Renal cortex interstitium (tissue), 11 donors: ENCODE data around the gene GMCL1. TPM values are rescaled to one million over a fixed set of nuclear protein-coding genes. Genes with fewer than 3 reads are reported as not detected.

Experiments
- DNase-seq, 11 donors: peaks; one replicate each; pipeline ENCODE4 v3.0.0-alpha.2; 2013; ENCODE audit warnings: low read depth in 9 of 11, low spot score in 4 of 11; ENCODE audit errors: extremely low read depth in 1 of 11
- polyA plus RNA-seq, 3 donors: library from polyadenylated mRNA; unstranded; fragments of 120-200 nt; gene quantifications; one replicate each; pipeline ENCODE4 v1.2.1, GENCODE V29; 2013; ENCODE audit not compliant: insufficient read length in 3 of 3

GMCL1 gene
- polyA plus RNA-seq, 3 donors: 28.7 to 38.4 (median 32.6) TPM

GRCh38 chr2:69902213-69902922, 72.9 kb downstream of the GMCL1 start:
- DNase-seq: no peak

GRCh38 chr2:69907216-69907615, 77.8 kb downstream of the GMCL1 start:
- DNase-seq: no peak

DNA sequence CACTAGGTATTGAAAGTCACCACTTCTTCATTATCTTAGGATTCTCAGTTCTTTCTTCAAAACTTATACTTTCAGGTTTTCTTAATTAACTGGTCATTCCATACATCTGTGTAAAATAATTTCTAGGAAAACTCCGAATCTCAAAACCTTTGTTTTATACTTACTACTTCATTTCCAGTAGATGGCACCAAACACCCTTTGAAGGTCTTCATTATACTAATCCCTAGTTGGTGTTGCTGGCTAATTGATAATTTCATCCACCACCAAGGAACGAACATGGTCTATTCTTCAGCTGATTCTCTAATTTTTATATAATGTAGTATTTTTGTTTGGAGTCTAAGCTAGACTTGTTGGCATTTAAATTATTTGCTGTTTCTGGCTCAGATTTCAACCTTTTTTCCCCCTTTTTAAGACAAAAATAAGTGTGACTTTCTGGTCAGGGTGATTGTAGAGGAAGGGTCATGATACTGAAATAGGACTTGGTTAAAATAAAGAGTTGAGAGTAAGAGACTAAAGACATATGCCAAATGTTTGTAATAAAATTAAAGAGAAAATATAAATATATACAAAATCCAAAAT, 82.6 kb downstream of the GMCL1 start:
- peak in 6 of 11 donors; percentile 28 to 64 (median 50) for DNase-seq

DNA sequence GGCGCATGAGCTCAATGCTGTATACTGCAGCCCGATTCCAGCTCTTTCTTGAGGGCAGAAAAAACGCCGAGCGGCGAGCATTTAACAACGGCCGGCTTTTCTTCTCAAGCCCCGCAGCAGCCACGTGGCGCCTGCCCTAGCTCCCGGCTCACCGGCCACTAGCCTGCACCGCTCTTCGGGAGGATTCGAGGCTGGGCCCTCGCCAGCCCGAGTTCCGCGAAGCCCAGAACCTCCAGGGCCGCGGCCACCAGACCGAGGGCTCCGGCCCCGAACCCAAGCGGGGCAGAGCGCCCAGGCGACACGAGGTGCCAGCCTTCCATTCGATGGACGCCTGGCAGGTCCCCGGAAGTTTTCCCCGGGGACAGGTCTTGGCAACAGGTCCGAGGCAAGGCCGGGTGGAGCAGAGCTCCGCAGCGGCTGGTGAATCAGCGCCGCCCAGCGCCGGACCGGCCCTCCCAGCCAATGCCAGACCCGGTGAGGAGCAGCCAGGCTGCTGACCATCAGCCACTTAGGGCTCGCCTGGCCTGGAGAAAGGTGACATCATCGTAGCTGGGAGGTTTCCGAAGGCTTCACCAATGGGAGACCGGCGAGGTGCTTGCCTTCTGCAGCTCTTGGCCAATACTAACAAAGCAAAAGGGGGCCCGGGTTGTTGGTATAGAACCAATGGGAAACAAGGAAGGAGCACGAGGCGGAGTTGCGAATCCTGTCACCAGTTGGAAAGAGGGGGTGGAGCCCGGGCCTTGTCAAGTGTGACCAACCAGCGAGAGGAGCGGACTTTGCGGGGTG, 84.9 kb downstream of the GMCL1 start:
- DNase-seq: peak; percentile 97 to 100 (median 100)

GRCh38 chr2:69914950-69915945, 85.8 kb downstream of the GMCL1 start, which contains the start of gene MXD1:
Gene MXD1 (plus strand): TSS chr2:69915109. CDS start chr2:69915331, 222 bp downstream.
- peak in 2 of 11 donors; percentile 13 to 20 for DNase-seq

DNA sequence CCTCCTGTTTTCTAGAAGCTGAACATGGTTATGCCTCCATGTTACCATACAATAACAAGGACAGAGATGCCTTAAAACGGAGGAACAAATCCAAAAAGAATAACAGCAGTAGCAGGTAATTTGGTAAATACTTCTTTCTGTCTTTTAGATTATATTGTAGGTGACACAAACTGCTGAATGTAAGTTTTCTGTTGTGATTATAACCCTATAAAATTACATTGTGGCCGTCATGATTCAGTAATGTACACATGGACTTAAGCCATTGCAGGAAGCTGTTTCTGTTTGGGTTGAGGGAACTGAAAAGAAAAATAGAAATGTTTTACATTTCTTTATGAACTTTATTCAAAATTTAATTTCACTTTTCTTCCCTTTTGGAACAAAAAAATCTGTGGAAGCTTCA, 86.6 kb downstream of the GMCL1 start:
- DNase-seq: no peak

DNA sequence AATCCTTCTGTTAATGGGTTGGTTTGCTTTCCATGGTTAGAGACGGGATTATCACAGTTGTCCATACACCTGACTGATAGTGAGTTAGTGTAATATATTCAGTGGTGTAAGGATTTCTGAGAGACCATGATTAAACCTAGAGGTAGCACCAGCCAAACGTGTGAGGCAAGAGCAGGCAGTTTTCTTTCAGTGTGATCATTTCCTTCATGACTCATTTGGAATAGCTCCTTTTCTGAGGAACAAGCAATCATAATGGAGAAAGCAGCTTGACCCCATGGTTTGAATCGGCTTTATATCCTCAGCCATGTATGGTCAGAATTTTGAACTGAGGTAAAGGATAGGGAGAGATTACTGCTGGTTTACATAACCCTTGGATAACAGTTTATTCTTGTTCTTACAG, 88.4 kb downstream of the GMCL1 start:
- DNase-seq: no peak

DNA sequence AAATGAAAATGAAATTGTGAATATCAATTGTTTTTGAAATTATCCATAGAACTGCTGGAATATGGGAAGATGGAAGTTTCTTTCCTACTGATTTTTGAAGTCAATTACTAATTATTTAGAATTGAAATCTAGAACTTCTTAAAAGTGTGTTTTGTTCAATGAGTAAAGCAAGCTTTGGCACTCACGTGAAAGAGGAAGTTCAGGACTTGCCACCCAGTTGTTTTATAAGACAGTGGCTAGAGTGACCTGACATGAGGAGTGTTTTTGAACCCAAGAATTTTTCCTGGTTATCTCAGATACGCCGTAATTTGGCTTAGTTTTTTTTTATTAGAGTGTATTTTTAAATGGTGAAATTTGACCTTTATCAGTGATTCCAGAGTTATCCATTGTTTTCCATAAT, 88.9 kb downstream of the GMCL1 start:
- no peak for DNase-seq

- DNase-seq: no peak
Observed at GRCh38 chr2:69923116-69923515, 93.7 kb downstream of the GMCL1 start.

GRCh38 chr2:69926849-69927515, 97.5 kb downstream of the GMCL1 start:
- no peak for DNase-seq

Other genes with a start within 250 kb of the GMCL1 start
- 10 to 100 TPM; 20.7 to 26.6 (median 23.2) TPM for gene AAK1, start 185.9 kb upstream of the GMCL1 start, polyA plus RNA-seq
- 100 to 1,000 TPM; 217 to 275 (median 226) TPM for gene ANXA4, start 87.5 kb upstream of the GMCL1 start, polyA plus RNA-seq
- 10 to 100 TPM; 62.6 to 73.7 (median 71.4) TPM for gene SNRNP27, start 64.3 kb downstream of the GMCL1 start, polyA plus RNA-seq
- 10 to 100 TPM; 11.7 to 16.1 (median 13.0) TPM for gene MXD1, start 85.4 kb downstream of the GMCL1 start, polyA plus RNA-seq
- 1 to 10 TPM; 3.8 to 5.6 (median 4.7) TPM for gene ASPRV1, start 132.0 kb downstream of the GMCL1 start, polyA plus RNA-seq